ENCODE results near the gene SLAMF9.

GRCh38 chr1:159930216-159930615, 23.8 kb downstream of the SLAMF9 start:
- TF ChIP-seq YY1 (IDR thresholded peaks at IDR 0.05) (no peak), RAD21 (IDR thresholded peaks at IDR 0.05) (no peak), SP1 (IDR thresholded peaks at IDR 0.05) (no peak), JUND (IDR thresholded peaks at IDR 0.05) (no peak), FOXA1 (IDR thresholded peaks at IDR 0.05) (no peak), GABPA (IDR thresholded peaks at IDR 0.05 in 1 of 2, conservative IDR thresholded peaks at IDR 0.05 in 1 of 2) (no peak)
- TF ChIP-seq, protein P1, sequence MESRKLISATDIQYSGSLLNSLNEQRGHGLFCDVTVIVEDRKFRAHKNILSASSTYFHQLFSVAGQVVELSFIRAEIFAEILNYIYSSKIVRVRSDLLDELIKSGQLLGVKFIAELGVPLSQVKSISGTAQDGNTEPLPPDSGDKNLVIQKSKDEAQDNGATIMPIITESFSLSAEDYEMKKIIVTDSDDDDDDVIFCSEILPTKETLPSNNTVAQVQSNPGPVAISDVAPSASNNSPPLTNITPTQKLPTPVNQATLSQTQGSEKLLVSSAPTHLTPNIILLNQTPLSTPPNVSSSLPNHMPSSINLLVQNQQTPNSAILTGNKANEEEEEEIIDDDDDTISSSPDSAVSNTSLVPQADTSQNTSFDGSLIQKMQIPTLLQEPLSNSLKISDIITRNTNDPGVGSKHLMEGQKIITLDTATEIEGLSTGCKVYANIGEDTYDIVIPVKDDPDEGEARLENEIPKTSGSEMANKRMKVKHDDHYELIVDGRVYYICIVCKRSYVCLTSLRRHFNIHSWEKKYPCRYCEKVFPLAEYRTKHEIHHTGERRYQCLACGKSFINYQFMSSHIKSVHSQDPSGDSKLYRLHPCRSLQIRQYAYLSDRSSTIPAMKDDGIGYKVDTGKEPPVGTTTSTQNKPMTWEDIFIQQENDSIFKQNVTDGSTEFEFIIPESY (IDR thresholded peaks at IDR 0.05): no peak
- TF ChIP-seq, protein P2, sequence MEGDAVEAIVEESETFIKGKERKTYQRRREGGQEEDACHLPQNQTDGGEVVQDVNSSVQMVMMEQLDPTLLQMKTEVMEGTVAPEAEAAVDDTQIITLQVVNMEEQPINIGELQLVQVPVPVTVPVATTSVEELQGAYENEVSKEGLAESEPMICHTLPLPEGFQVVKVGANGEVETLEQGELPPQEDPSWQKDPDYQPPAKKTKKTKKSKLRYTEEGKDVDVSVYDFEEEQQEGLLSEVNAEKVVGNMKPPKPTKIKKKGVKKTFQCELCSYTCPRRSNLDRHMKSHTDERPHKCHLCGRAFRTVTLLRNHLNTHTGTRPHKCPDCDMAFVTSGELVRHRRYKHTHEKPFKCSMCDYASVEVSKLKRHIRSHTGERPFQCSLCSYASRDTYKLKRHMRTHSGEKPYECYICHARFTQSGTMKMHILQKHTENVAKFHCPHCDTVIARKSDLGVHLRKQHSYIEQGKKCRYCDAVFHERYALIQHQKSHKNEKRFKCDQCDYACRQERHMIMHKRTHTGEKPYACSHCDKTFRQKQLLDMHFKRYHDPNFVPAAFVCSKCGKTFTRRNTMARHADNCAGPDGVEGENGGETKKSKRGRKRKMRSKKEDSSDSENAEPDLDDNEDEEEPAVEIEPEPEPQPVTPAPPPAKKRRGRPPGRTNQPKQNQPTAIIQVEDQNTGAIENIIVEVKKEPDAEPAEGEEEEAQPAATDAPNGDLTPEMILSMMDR (IDR thresholded peaks at IDR 0.05; ENCODE audit: low read depth, low read length, missing input control): no peak
- TF ChIP-seq, protein P3, sequence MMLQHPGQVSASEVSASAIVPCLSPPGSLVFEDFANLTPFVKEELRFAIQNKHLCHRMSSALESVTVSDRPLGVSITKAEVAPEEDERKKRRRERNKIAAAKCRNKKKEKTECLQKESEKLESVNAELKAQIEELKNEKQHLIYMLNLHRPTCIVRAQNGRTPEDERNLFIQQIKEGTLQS (IDR thresholded peaks at IDR 0.05): no peak
- TF ChIP-seq, protein P4, sequence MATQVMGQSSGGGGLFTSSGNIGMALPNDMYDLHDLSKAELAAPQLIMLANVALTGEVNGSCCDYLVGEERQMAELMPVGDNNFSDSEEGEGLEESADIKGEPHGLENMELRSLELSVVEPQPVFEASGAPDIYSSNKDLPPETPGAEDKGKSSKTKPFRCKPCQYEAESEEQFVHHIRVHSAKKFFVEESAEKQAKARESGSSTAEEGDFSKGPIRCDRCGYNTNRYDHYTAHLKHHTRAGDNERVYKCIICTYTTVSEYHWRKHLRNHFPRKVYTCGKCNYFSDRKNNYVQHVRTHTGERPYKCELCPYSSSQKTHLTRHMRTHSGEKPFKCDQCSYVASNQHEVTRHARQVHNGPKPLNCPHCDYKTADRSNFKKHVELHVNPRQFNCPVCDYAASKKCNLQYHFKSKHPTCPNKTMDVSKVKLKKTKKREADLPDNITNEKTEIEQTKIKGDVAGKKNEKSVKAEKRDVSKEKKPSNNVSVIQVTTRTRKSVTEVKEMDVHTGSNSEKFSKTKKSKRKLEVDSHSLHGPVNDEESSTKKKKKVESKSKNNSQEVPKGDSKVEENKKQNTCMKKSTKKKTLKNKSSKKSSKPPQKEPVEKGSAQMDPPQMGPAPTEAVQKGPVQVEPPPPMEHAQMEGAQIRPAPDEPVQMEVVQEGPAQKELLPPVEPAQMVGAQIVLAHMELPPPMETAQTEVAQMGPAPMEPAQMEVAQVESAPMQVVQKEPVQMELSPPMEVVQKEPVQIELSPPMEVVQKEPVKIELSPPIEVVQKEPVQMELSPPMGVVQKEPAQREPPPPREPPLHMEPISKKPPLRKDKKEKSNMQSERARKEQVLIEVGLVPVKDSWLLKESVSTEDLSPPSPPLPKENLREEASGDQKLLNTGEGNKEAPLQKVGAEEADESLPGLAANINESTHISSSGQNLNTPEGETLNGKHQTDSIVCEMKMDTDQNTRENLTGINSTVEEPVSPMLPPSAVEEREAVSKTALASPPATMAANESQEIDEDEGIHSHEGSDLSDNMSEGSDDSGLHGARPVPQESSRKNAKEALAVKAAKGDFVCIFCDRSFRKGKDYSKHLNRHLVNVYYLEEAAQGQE (IDR thresholded peaks at IDR 0.05): no peak

All from liver (tissue), 3 donors.